ENCODE data around the gene PWWP2B. TPM values are rescaled to one million over a fixed set of nuclear protein-coding genes. Genes with fewer than 3 reads are reported as not detected.

PWWP2B gene
- total RNA-seq, 2 donors from 2014 or later = 1.5 to 3.1 TPM

DNA sequence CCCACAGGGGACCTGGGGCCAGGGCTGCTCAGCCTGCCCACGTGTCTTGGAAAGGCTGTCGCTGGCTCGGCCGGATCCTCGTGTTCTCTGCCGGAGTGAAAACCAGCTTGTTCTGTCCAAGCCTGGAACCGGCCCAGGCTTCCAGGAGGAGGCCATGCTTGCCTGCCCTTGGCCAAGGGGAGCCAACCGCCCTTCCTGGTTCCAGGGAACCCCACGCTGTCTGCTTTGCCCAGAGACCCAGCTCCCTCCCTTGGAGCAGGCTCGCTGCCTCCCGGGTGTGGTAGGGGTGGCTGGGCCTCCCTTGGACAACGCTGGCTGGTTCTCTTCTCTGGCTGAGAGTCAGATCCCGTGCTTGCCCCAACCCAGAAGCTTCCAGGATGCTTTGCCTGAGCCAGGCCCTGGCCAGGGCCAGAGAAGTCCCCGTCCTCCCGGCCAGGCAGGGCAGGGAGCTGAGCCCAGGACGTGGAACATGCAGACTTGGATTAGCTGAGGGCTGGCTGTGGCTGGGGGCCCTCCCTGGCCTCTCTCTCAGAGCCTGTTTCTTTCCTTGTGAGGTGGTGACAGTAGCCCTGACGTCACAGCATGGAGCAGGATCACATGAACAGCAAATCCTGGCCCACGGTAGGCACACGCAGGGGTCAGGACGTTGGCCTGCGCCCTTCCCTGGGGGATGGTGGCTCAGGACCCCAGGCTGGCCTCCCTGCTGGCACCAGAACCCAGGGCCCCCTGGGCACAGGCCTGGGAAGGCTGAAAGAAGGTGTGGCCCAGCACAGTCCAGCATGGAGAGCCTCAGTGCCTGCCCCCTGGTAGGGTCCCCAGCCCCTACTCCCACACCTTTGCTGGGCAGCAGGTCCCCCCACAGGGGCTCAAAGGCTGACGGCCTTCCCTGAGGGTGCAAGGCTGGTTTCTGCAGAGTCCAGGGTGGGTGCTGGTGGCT is 67.5 kb downstream of the PWWP2B start:
- H3K27ac Mint-ChIP-seq = no peak overlapping the region

DNA sequence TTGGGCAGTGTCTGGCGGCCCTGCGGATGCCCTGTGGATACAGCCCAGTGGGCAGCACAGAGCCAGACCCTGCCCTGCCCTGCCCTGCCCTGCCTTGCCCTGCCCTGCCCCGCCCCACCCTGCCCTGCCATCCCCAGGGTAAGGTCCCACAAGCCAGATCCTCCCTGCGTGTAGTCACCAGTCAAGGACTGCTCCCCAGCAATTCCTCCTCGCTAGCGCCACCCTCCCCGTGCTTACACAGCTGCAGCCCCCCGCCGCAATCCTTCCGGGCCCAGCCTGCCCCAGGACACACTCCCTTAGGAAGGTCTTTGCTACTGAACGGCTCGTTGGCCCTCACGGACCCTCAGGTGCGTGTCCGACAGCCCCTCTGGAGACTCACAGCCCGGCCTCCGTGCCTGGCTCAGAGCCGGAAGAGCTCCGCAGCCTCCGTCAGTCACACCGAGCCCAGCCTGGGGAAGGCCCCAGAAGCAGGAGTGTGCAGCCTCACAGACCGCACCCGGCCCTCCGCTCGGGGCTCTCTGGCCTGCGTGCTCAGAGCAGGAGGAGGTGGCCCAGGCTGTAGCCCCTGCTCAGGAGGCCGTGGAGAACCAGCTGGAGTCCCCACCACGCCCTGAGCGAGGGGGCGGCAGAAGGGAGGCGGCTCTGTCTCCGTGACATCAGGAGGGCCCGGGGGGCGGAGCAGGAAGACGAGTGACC is 68.3 kb downstream of the PWWP2B start:
- H3K36me3 Mint-ChIP-seq (ENCODE audit: low read depth) = no peaks in the 10 kb centered on the region
- H3K27ac Mint-ChIP-seq = no peak overlapping the region
- no peaks in the 10 kb centered on the region for H3K4me1 Mint-ChIP-seq
- ATAC-seq (replicated peaks) = no peak
- no peak overlapping the region for H3K4me3 Mint-ChIP-seq
- no peaks in the 10 kb centered on the region for H3K9me3 Mint-ChIP-seq
- H3K27me3 Mint-ChIP-seq = no peaks in the 10 kb centered on the region

More for the DNA sequence above, 67.5 kb downstream of the PWWP2B start:
- Mint-ChIP-seq H3K27me3 (no peaks in the 10 kb centered on the region), H3K4me1 (no peaks in the 10 kb centered on the region), H3K36me3 (ENCODE audit: low read depth) (no peaks in the 10 kb centered on the region), H3K4me3 (no peak overlapping the region), H3K9me3 (no peaks in the 10 kb centered on the region)
- ATAC-seq (replicated peaks) = no peak

DNA sequence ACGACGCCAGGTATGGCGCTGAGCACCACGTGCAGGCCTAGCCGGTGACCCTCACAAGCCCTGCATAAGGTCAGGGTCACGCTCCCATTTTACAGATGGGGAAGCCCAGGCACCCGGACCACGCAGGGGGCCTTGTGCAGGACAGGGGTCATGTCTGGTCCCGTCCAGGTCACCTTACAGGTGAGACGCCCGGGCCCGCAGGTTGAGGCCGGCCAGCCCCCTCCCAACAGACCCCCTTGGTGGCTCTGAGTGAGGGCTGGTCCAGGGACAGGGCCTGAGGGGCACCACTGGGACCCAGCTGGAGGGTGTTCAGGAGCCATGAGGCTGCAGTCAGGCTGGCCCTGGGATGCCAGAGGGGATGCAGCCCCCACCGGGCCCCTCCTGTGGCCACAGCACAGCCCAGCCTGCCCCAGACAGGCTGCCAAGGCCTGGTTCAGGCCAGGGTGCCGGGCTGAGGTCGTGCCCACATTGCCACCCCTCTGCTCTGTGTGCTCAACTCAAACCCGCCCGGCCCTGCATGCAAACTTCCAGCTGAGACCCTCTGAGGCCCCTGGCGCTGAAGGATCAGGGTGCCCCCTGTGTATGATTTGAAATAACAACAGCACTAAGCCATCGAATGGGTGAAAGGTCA is 69.0 kb downstream of the PWWP2B start:
- H3K9me3 Mint-ChIP-seq = no peaks in the 10 kb centered on the region
- H3K27me3 Mint-ChIP-seq = no peaks in the 10 kb centered on the region
- no peaks in the 10 kb centered on the region for H3K4me1 Mint-ChIP-seq
- no peaks in the 10 kb centered on the region for H3K36me3 Mint-ChIP-seq (ENCODE audit: low read depth)
- H3K4me3 Mint-ChIP-seq = no peak overlapping the region
- ATAC-seq (replicated peaks) = no peak
- no peak overlapping the region for H3K27ac Mint-ChIP-seq

DNA sequence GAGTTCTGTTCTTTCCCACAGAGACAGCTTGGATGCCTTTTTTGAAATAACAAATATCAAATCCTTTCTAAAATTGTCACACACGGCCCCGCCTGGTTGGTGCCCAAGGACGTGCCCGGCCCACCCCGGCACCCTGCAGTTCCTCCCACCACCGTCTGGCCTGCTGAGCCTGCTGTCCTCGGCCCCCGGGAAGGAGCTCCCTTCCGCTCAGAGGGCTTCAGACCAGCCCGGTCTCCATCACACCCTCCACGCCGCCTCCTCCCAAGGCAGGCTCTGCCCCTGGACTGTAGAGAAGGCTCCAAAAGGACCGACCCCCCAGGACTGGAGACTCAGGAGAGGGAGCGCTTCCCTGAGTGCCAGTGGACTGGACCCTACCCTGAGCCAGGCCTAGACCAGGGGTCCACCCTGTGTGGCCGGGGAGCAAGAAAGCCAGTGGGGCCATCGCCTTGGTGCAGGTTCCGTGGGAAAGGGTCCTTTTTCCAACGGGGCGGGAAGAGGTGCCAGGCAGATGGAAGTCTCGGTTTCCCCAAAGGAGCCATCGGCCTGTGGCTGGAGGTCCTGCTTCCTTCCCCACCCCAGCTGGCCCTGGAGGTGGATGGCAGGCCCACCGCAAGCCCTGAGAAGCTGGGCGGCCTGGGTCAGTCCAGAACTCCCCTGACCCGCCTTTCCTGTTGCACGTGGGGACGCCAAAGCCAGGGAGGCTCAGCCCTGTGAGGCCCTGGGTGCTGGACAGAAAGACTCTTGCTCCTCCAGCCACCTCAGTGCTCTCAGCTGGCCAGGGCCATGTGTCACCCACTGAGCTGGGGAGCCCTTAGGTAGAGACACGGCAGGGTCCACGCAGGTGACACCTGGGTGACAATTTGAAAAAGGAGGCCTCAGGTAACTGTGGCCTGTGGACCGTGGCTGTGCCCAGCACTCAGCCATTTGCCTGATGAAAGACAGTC is 69.8 kb downstream of the PWWP2B start:
- H3K36me3 Mint-ChIP-seq (ENCODE audit: low read depth) = no peaks in the 10 kb centered on the region
- H3K4me3 Mint-ChIP-seq = no peak overlapping the region
- ATAC-seq (replicated peaks) = no peak
- no peaks in the 10 kb centered on the region for H3K4me1 Mint-ChIP-seq
- no peaks in the 10 kb centered on the region for H3K27me3 Mint-ChIP-seq
- no peaks in the 10 kb centered on the region for H3K9me3 Mint-ChIP-seq
- H3K27ac Mint-ChIP-seq = no peak overlapping the region

Other genes starting within 250 kb of the PWWP2B start
- gene DPYSL4, start 210.3 kb upstream of the PWWP2B start, total RNA-seq = 10 to 100 TPM; 14.3 to 23.5 TPM
- 10 to 100 TPM; 12.6 to 20.6 TPM for gene STK32C, start 89.2 kb upstream of the PWWP2B start, total RNA-seq
- gene LRRC27, start 65.0 kb upstream of the PWWP2B start, total RNA-seq = 1 to 10 TPM; 4.5 to 6.3 TPM
- gene INPP5A, start 140.6 kb downstream of the PWWP2B start, total RNA-seq = 1 to 10 TPM; 4.3 to 5.6 TPM

Data from activated T-helper 17 cell treated with anti-CD3 and anti-CD28 coated beads, Interleukin-2, amount 50 U/mL, for 72 hours (primary cell).